Endometrial microvascular endothelial cells (primary cell): Measurements from ENCODE around the gene LRRFIP1. TPM values are rescaled to one million over a fixed set of nuclear protein-coding genes. Genes with fewer than 3 reads are reported as not detected.
"Not testable (repeated sequence)": the region's sequence is repeated elsewhere in the genome, so short reads cannot be mapped to it uniquely, and the experiment has no call there.

Experiments used
- in situ Hi-C: cut with HindIII; loops from 2 replicates; pipeline ENCODE4 v1.10.0; 2017; ENCODE audit warnings: low sequenced_read_pairs, low pct_unique_long_range_greater_than_20kb; ENCODE audit errors: inconsistent ontology term
- total RNA-seq: library from RNA; depleted of rRNA; stranded (reverse); fragments of >200 nt; gene quantifications from one replicate; pipeline ENCODE4 v1.2.3, GENCODE V29; 2015; ENCODE audit errors: inconsistent ontology term

The LRRFIP1 gene
- total RNA-seq, 1 donor from 2014 or later = 119 TPM

DNA sequence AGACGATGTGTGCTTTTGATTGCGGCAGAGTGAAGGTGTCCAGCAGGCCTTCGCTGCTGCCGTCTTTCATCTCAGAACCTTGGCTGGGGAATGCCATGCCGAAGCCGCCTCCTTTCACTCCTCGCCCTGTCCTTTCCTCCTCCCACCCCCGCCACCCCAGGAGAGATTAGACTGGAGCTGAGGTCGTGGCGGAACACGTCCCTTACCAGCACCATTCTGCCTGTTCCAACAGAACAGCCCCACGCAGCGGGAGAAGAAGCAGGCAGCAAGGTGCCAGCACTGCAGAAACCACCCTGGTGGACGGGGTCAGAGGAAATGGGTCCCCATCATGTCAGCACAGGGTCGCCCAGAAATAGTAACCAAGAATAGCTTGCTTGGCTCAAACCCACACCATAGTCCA lies 146.4 kb downstream of the LRRFIP1 start:
- in situ Hi-C loops = no loop called here

- in situ Hi-C loops = no loop called here
These were observed 147.6 kb downstream of the LRRFIP1 start for GRCh38 chr2:237774811-237775553.

DNA sequence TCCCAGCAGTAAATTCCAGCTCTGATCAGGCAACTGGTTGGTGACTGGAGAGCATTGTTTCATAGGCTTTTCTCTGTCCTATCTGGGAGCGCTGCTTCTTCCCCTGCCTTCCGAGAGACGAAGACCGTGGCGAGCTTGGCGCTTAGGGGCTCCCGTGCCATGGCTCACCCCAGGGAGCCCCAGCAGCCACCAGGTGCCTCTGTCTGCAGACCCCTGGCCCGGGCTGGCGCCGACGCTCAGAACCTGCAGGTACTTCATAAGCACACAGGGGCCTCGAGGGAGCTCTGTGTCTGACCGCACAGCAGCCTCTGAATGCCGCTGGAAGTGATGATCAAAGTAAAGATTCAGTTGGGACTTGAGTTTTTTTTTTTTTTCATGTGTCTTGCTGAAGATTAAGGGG lies 152.1 kb downstream of the LRRFIP1 start:
- in situ Hi-C loops = no loop called here

- in situ Hi-C loops = no loop called here
These were observed 154.8 kb downstream of the LRRFIP1 start for GRCh38 chr2:237782181-237782580.

- in situ Hi-C loops = not testable (repeated sequence)
These were observed 156.3 kb downstream of the LRRFIP1 start for GRCh38 chr2:237783678-237784077.

DNA sequence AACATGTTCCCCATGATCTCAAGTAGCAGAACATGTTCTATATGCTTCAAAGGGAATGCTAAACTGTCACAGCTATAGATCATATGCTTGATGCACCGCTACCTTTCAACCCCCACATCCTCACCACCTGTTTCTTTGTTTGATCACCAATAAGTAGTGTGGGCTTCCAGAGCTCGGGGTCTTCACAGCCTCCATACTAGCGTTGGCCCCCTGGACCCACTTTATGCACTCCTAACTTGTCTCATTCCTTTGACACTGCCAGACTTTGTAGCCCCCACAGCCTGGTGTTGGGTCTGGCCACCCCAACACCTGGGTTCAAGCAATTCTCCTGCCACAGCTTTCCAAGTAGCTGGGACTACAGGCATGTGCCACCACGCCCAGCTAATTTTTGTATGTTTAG lies 159.5 kb downstream of the LRRFIP1 start:
- in situ Hi-C loops = no loop called here

GRCh38 chr2:237790353-237790752 lies 163.0 kb downstream of the LRRFIP1 start:
- in situ Hi-C loops = no loop called here

DNA sequence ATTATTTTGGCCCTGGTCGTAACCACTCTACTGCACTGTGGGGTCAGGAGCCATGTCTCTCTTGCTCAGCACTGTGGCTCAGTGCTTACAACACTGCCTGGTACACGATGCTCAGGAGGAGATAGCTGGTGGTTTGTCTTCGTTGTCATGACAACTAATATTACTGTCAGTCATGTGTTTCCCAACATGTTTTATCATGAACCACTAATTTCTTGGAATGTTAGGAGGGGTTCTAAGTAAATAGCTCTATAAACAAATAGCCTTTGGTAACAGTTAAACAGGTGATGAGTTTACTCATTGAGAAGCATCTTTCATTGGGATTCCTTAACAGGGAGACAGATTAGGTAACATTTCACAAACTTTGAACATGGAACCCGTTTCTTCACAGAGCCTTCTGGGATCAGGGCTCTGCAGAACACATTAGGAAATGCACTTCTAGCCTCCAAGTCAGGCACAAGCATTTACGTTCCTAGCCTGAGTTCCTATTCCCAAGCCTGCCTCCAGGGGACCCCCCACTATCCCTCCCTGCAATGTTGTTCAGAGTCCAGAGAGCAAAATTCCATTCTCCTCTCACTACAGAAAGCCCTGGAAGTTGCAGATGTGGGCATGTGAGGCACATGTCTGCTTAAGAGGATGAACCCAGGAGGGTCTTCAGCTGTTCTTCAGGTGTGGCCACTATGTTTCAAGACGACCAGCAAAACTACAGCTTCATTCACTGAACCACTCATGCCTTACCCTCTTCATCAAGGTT lies 164.8 kb downstream of the LRRFIP1 start:
- in situ Hi-C loops = no loop called here

GRCh38 chr2:237797253-237797652 lies 169.9 kb downstream of the LRRFIP1 start:
- in situ Hi-C loops = no loop called here

DNA sequence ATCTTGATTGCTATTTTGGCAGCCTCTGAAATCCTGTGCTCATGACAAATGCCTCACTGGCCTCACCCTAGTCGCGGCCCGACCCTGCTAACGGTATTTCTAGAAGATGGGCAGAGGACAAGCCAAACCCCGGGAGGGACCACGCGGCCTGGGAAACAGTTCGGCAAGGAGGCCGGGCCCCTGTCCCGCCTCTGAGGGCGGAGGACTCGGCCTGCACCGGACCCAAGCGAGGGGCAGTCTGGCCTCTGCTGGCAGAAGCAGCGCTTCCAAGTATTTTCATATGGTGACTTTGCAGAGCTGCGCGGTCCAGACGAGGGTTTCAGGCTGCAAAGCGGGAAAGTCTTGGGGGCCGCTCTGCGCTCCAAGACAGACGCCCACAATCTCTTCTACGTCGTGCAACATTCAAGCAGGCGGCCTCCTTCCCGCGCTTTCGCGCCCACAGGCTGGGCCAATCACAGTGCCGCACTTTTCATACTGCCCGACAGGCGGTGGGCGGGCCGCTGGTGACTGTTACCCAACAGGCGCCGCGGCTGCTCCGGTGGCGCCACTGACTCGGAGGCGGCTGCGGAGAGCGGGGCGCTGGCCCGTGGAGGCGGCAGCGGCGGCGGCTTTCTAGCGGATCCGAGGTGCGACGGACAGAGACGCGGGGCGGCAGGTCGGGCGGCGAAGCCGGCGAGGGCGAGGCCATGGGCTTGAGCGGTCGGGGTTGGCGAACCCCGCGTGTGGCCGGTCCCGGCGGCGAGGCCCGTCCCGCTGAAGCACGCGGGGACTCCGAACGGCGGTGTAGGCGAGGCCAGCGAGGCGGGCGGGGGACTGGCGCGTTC lies 171.1 kb downstream of the LRRFIP1 start, which contains the start of gene RBM44:
TSS of gene RBM44 (plus strand) at position 544 of the 824 bp plus-strand sequence. CDS start 14,831 bp downstream, outside the sequence.
- in situ Hi-C loops = no loop called here

DNA sequence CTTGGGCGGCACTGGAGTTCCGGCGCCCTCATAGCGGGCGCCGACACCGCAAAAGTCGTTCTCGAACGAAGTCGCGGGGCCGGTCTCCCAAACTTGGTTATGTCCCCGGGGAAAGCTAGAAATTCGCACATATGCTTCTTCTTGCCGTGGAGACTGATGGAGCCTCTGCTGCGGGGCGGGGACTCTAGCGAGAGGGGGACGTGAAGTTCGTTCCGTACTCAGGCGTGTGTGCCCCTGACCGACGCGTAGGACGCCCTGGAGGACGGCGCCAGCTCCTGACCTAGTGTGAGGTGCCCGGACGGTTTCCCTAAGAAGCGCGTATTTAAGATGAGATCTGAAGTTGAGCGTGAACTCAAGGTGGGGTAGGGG lies 171.7 kb downstream of the LRRFIP1 start:
- in situ Hi-C loops = no loop called here

- in situ Hi-C loops = no loop called here
These were observed 174.1 kb downstream of the LRRFIP1 start for GRCh38 chr2:237801466-237801865.

- in situ Hi-C loops = no loop called here
These were observed 178.9 kb downstream of the LRRFIP1 start for GRCh38 chr2:237806334-237806733.

GRCh38 chr2:237815637-237816036 lies 188.2 kb downstream of the LRRFIP1 start:
- in situ Hi-C loops = no loop called here

DNA sequence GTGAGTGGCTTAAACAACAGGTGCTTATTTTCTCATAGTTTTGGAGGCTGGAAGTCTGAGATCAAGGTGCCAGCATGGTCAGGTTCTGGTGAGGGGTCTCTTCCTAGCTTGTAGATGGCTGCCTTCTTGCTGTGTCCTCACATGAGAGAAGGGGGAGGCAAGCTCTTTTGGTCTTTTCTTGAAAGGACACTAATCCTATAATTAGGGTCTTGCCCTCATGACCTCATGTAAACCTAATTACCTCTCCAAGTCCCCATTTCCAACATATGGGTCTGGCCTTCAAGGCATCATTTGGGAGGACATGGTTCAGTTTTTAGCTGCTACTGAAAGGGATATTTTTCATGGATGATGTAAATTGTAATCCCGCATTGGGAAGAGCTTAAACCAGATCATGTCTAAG lies 189.1 kb downstream of the LRRFIP1 start:
- in situ Hi-C loops = no loop called here

GRCh38 chr2:237818066-237818473 lies 190.7 kb downstream of the LRRFIP1 start:
- in situ Hi-C loops = no loop called here

DNA sequence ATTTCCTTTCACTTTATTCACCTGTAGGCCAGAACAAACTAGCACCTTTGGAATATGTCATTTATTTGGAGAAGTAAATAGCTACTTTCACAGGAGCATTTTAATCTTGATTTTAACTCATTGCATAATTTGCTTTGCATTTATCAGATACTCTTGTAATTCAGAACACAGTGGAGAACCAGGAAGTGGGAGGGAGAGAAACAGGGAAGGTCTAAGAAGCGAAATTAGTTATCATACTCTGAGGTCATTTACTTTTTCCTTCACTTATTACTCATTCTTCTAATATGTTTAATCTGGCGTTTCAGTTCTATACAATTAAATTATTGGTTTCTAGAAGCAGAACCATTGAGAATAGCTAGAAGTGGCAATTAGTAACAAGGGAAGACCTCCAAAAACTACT lies 191.8 kb downstream of the LRRFIP1 start:
- in situ Hi-C loops = no loop called here

DNA sequence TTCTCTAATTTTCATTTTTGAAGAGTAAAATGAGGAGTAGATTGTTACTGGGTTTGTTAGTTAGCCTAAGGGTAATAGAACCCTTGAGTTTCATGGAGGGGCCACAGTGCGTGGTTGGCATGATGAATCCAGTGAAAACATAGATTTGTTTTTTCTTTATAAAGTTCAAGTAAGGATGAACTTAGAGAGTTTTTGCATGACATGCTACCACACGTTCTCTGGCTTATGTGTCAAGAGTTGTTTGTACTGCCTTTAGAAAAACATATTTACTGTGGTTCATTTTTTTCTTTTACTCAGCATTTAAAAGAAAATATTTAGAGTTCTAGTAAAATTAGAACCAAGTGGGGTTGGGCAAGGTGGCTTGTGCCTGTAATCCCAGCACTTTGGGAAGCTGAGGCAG lies 193.0 kb downstream of the LRRFIP1 start:
- in situ Hi-C loops = no loop called here

- in situ Hi-C loops = no loop called here
These were observed 196.2 kb downstream of the LRRFIP1 start for GRCh38 chr2:237823544-237823943.
